HL-60 (cell line): ENCODE data around the gene NBAS.

Experiments
- GABPA ChIP-seq: IDR thresholded peaks from 2 replicates; pipeline ENCODE4 v1.6.1; 2012; ENCODE audit warnings: low read depth
- POLR2AphosphoS5 ChIP-seq: IDR thresholded peaks from 2 replicates; pipeline ENCODE4 v1.6.1; 2012; ENCODE audit warnings: low read depth
- TF ChIP-seq, protein P1 (sequence below): IDR thresholded peaks from one replicate; pipeline ENCODE4 v1.5.1; 2011; ENCODE audit warnings: low read length, control low read depth, inconsistent platforms; ENCODE audit not compliant: insufficient read depth
- TF ChIP-seq, protein P2 (sequence below): IDR thresholded peaks from 2 replicates; pipeline ENCODE4 v1.6.1; 2012; ENCODE audit warnings: low read depth; ENCODE audit not compliant: insufficient replicate concordance

DNA sequence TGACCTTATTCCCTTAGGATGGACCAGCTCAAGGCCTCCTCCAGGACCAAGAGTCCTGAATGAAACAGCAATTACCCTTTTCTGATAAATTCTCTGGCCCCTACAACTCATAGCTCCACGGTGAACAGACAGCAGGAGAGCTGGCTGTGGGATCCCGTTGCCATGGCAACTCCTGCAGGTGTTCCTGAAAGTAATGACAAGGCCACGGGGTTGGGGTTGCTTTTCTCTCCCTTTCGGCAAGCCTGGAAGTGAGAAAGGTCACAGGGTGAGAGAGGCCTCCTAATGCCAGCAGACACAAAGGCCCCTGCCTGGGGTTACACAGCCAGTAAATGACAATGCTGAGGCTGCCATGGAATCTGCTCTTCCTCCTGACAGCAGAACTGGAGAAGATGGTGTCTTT lies 403.0 kb downstream of the NBAS start:
- no peak for TF ChIP-seq POLR2AphosphoS5
- TF ChIP-seq, protein P1, sequence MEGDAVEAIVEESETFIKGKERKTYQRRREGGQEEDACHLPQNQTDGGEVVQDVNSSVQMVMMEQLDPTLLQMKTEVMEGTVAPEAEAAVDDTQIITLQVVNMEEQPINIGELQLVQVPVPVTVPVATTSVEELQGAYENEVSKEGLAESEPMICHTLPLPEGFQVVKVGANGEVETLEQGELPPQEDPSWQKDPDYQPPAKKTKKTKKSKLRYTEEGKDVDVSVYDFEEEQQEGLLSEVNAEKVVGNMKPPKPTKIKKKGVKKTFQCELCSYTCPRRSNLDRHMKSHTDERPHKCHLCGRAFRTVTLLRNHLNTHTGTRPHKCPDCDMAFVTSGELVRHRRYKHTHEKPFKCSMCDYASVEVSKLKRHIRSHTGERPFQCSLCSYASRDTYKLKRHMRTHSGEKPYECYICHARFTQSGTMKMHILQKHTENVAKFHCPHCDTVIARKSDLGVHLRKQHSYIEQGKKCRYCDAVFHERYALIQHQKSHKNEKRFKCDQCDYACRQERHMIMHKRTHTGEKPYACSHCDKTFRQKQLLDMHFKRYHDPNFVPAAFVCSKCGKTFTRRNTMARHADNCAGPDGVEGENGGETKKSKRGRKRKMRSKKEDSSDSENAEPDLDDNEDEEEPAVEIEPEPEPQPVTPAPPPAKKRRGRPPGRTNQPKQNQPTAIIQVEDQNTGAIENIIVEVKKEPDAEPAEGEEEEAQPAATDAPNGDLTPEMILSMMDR = no peak
- TF ChIP-seq GABPA = no peak
- TF ChIP-seq, protein P2, sequence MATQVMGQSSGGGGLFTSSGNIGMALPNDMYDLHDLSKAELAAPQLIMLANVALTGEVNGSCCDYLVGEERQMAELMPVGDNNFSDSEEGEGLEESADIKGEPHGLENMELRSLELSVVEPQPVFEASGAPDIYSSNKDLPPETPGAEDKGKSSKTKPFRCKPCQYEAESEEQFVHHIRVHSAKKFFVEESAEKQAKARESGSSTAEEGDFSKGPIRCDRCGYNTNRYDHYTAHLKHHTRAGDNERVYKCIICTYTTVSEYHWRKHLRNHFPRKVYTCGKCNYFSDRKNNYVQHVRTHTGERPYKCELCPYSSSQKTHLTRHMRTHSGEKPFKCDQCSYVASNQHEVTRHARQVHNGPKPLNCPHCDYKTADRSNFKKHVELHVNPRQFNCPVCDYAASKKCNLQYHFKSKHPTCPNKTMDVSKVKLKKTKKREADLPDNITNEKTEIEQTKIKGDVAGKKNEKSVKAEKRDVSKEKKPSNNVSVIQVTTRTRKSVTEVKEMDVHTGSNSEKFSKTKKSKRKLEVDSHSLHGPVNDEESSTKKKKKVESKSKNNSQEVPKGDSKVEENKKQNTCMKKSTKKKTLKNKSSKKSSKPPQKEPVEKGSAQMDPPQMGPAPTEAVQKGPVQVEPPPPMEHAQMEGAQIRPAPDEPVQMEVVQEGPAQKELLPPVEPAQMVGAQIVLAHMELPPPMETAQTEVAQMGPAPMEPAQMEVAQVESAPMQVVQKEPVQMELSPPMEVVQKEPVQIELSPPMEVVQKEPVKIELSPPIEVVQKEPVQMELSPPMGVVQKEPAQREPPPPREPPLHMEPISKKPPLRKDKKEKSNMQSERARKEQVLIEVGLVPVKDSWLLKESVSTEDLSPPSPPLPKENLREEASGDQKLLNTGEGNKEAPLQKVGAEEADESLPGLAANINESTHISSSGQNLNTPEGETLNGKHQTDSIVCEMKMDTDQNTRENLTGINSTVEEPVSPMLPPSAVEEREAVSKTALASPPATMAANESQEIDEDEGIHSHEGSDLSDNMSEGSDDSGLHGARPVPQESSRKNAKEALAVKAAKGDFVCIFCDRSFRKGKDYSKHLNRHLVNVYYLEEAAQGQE = no peak
